ENCODE results near the gene DNAH6.

The DNAH6 gene

DNA sequence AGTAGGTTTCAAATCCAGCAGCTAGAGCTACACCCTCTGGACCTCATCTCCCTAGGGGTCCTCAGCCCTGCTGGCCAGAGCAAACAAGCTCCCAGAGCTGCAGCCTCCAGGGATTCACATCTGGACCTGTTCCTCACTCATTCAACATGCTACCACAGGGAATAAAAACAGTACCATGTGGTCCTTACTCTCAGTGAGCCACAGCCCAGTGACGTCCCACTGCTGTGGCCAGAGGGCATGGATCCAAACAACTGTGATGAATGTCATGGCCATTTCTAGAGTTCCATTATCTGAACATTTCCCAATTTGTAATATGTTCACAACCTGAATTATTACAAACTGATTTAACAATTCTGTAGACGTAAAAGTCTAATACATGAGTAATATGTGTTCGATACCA is 186.6 kb downstream of the DNAH6 start:
- H3K27me3 ChIP-seq (ENCODE audit: insufficient read depth, low read depth, severe bottlenecking): no peaks in the 10 kb centered on the region
- no peak for DNase-seq
- no peaks in the 10 kb centered on the region for H3K36me3 ChIP-seq
- H3K4me3 ChIP-seq (ENCODE audit: low read depth, low read length): no peak overlapping the region
- no peak overlapping the region for H3K27ac ChIP-seq
- no peaks in the 10 kb centered on the region for H3K9me3 ChIP-seq (ENCODE audit: severe bottlenecking)
- TF ChIP-seq, protein P1, sequence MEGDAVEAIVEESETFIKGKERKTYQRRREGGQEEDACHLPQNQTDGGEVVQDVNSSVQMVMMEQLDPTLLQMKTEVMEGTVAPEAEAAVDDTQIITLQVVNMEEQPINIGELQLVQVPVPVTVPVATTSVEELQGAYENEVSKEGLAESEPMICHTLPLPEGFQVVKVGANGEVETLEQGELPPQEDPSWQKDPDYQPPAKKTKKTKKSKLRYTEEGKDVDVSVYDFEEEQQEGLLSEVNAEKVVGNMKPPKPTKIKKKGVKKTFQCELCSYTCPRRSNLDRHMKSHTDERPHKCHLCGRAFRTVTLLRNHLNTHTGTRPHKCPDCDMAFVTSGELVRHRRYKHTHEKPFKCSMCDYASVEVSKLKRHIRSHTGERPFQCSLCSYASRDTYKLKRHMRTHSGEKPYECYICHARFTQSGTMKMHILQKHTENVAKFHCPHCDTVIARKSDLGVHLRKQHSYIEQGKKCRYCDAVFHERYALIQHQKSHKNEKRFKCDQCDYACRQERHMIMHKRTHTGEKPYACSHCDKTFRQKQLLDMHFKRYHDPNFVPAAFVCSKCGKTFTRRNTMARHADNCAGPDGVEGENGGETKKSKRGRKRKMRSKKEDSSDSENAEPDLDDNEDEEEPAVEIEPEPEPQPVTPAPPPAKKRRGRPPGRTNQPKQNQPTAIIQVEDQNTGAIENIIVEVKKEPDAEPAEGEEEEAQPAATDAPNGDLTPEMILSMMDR (IDR thresholded peaks at IDR 0.05; ENCODE audit: low read depth, low read length): no peak

DNA sequence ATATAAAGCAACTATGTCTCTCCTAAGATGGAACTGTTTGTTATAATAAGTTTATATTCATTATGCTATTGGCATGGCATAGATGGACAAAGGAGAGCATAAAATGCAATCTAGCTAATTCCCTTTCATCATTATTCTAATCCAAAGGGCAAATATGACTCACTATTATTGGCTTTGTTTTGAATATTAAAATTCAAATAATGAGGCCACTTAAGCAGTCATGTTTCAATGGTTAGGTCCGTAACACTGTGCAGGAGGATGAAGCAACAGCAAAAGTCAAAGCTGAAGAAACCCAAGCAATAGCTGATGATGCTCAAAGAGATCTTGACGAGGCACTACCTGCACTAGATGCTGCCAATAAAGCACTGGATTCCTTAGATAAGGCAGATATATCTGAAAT is 187.5 kb downstream of the DNAH6 start:
- DNase-seq: no peak
- H3K9me3 ChIP-seq (ENCODE audit: severe bottlenecking): no peaks in the 10 kb centered on the region
- H3K27me3 ChIP-seq (ENCODE audit: insufficient read depth, low read depth, severe bottlenecking): no peaks in the 10 kb centered on the region
- no peak overlapping the region for H3K27ac ChIP-seq
- TF ChIP-seq, protein P1 (IDR thresholded peaks at IDR 0.05; ENCODE audit: low read depth, low read length): no peak
- H3K4me3 ChIP-seq (ENCODE audit: low read depth, low read length): no peak overlapping the region
- H3K36me3 ChIP-seq: no peaks in the 10 kb centered on the region

DNA sequence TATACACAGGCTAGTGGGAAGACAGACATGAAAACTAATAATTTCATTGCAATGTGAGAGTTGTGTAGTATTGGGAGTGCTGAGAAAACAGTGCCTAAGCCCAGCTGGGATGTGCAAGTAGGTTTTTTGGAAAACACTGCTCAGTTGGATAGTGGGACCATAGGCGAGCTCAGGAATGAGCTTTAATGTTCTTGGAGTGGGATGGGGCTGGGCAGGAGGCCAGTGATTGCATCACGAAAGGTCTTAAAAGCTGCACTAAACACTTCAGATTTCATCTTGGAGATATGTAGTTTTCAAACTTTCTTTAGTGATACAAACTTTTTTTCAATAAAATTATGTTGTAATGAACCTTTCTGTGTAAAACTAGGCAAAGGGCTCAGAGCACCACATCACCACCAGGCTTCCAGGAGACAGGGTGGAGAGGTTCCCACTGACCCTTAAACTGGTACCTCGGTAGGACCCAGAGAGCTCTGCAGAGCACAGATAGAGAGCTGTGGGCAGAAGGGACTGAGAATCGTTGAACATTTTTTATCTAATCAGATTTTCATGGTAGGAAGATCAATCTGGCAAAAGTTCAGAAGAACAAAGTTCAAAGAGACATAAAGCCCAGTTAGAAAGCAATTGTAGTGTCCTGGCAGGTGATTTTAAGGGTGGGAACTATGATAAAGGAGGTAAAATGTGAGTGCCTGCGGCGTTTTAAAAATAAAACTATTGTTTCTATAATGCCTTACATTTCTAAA is 188.4 kb downstream of the DNAH6 start:
- TF ChIP-seq, protein P1 (IDR thresholded peaks at IDR 0.05; ENCODE audit: low read depth, low read length): no peak
- Histone ChIP-seq H3K36me3 (no peaks in the 10 kb centered on the region), H3K27ac (no peak overlapping the region), H3K4me3 (ENCODE audit: low read depth, low read length) (no peak overlapping the region), H3K9me3 (ENCODE audit: severe bottlenecking) (no peaks in the 10 kb centered on the region), H3K27me3 (ENCODE audit: insufficient read depth, low read depth, severe bottlenecking) (no peaks in the 10 kb centered on the region)
- no peak for DNase-seq

DNA sequence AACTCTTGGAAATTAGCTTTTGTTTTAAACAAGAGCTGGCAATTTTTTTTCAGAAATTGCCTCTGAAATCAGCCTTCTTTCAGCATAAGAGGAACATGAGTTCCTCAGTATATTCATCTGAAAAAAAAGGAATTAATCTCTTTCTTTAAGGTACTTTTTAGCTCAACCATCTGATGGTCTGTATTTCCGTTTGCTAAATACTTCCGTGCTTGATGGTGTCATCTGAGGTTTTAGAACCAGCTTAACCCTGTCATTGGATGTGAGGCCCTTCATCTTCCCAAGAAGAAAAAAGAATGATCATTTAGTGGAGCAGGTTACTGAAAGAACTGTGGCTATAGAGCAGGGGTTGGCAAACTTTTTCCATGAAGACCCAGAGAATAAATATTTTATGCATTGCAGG is 189.6 kb downstream of the DNAH6 start:
- H3K36me3 ChIP-seq: no peaks in the 10 kb centered on the region
- no peak overlapping the region for H3K4me3 ChIP-seq (ENCODE audit: low read depth, low read length)
- no peak overlapping the region for H3K27ac ChIP-seq
- TF ChIP-seq, protein P1 (IDR thresholded peaks at IDR 0.05; ENCODE audit: low read depth, low read length): no peak
- H3K27me3 ChIP-seq (ENCODE audit: insufficient read depth, low read depth, severe bottlenecking): no peaks in the 10 kb centered on the region
- no peaks in the 10 kb centered on the region for H3K9me3 ChIP-seq (ENCODE audit: severe bottlenecking)
- no peak for DNase-seq

DNA sequence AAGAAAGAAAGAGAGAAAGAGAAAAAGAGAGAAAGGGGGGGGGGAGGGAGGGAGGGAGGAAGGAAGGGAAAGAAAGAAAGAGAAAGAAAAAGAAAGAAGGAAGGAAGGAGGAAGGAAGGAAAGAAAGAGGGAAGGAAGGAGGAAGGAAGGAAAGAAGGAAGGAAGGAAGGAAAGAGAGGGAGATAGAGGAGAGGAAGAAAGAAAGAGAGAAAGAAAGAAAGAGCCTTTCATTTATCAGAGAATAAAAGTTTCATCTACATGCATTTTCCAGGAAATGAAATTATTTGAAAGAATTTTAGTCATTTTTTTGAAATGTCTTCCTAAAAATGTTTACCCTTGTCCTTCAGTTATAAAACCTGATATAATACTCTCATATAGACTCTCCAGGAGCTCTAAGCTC is 192.1 kb downstream of the DNAH6 start:
- DNase-seq: no peak
- H3K4me3 ChIP-seq (ENCODE audit: low read depth, low read length): no peak overlapping the region
- no peaks in the 10 kb centered on the region for H3K36me3 ChIP-seq
- TF ChIP-seq, protein P1 (IDR thresholded peaks at IDR 0.05; ENCODE audit: low read depth, low read length): no peak
- H3K27ac ChIP-seq: no peak overlapping the region
- no peaks in the 10 kb centered on the region for H3K9me3 ChIP-seq (ENCODE audit: severe bottlenecking)
- H3K27me3 ChIP-seq (ENCODE audit: insufficient read depth, low read depth, severe bottlenecking): no peaks in the 10 kb centered on the region

DNA sequence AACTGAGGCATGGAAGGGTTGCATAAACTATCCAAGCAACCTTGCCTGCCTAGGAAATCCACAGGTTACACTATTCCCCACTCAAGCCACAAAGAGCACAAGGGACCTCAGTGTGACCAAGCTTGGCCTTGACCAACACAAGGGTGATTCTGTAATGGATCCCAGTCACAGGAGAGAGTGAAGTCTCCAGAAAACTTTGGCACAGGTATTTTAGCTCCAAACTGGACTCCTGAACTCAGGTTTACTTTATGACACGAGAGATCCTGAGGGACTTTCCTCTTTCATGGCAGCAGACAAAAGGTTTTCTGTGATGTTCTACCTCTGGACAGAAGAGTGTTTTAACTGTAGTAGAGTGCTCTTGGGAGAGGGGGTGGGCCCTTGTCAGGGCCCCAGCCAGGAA is 195.4 kb downstream of the DNAH6 start:
- no peaks in the 10 kb centered on the region for H3K9me3 ChIP-seq (ENCODE audit: severe bottlenecking)
- H3K4me3 ChIP-seq (ENCODE audit: low read depth, low read length): no peak overlapping the region
- no peak overlapping the region for H3K27ac ChIP-seq
- no peaks in the 10 kb centered on the region for H3K27me3 ChIP-seq (ENCODE audit: insufficient read depth, low read depth, severe bottlenecking)
- no peaks in the 10 kb centered on the region for H3K36me3 ChIP-seq
- TF ChIP-seq, protein P1 (IDR thresholded peaks at IDR 0.05; ENCODE audit: low read depth, low read length): no peak
- no peak for DNase-seq

All from WERI-Rb-1 (cell line).